GM12891 (cell line): ENCODE measurements around the gene ADAMTSL1.

Source experiments
- POLR2A ChIP-seq: IDR thresholded peaks from 2 replicates; pipeline ENCODE4 v1.6.1; 2011; ENCODE audit warnings: low read depth, low read length, control low read depth
- TAF1 ChIP-seq: IDR thresholded peaks from 2 replicates; pipeline ENCODE4 v1.6.1; 2011; ENCODE audit warnings: low read depth, low read length, control low read depth

DNA sequence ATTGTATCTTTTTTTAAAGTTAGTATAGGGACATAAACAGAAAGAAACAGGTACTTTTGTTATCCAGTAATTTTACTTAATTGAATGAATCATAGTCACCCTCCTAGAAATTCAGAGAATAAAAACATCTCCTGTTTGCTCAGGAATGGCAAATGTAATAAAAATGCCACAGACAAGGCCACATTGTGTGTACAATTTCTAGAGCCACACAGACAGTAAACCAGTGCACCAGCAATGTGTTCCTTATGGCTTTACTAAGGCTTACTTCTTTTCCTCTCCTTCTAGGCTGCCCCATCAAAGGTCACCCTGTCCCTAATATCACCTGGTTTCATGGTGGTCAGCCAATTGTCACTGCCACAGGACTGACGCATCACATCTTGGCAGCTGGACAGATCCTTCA is 413.6 kb downstream of the ADAMTSL1 start:
- no peak for TF ChIP-seq POLR2A
- no peak for TF ChIP-seq TAF1
